Amygdala (tissue), 56 donors: ENCODE results near the gene AKNAD1.
"Not testable (repeated sequence)": the region's sequence is repeated elsewhere in the genome, so short reads cannot be mapped to it uniquely, and the experiment has no call there.

Experiments
- DNase-seq, 56 donors: peaks; one replicate each; lab custom pipeline; 2025; lab: John Stamatoyannopoulos, UW

Gene AKNAD1

GRCh38 chr1:108808438-108808837 is 48.5 kb downstream of the AKNAD1 start:
- no peak for DNase-seq

- DNase-seq = no peak
Measured at GRCh38 chr1:108803548-108803947, 53.3 kb downstream of the AKNAD1 start.

- DNase-seq = no peak
Measured at GRCh38 chr1:108801101-108801500, 55.8 kb downstream of the AKNAD1 start.

- no peak for DNase-seq
Measured at GRCh38 chr1:108799001-108799400, 57.9 kb downstream of the AKNAD1 start.

- no peak for DNase-seq
Measured at GRCh38 chr1:108792420-108792819, 64.5 kb downstream of the AKNAD1 start.

- no peak for DNase-seq
Measured at GRCh38 chr1:108791790-108792189, 65.1 kb downstream of the AKNAD1 start.

- no peak for DNase-seq
Measured at GRCh38 chr1:108785880-108786279, 71.0 kb downstream of the AKNAD1 start.

GRCh38 chr1:108785264-108785663 is 71.6 kb downstream of the AKNAD1 start:
- no peak for DNase-seq

- not testable (repeated sequence) for DNase-seq
Measured at GRCh38 chr1:108781575-108781944, 75.3 kb downstream of the AKNAD1 start.

GRCh38 chr1:108780937-108781574 is 75.8 kb downstream of the AKNAD1 start:
- DNase-seq = no peak

GRCh38 chr1:108779455-108779854 is 77.4 kb downstream of the AKNAD1 start:
- no peak for DNase-seq

GRCh38 chr1:108777839-108778238 is 79.1 kb downstream of the AKNAD1 start:
- DNase-seq = no peak

GRCh38 chr1:108767708-108768107 is 89.2 kb downstream of the AKNAD1 start:
- DNase-seq = no peak

- no peak for DNase-seq
Measured at GRCh38 chr1:108767115-108767514, 89.8 kb downstream of the AKNAD1 start.
